ENCODE results near the gene ZNF695.
"Not testable (repeated sequence)": the region's sequence is repeated elsewhere in the genome, so short reads cannot be mapped to it uniquely, and the experiment has no call there.

GRCh38 chr1:247032306-247032705, 24.4 kb upstream of the ZNF695 start:
- TF ChIP-seq POLR2A (IDR thresholded peaks at IDR 0.05; ENCODE audit: low read length); GATA1 (IDR thresholded peaks at IDR 0.05; ENCODE audit: low read depth, low read length): not testable (repeated sequence)
